22Rv1 (cell line): ENCODE results near the gene ERICH6B.

Experiments used
- ZFX ChIP-seq: fragments of 450-650 bp; IDR thresholded peaks from 2 replicates; pipeline ENCODE4 v1.6.1; 2017; ENCODE audit warnings: antibody characterized with exemption, borderline replicate concordance
- TF ChIP-seq, protein P1 (sequence below): fragments of 450-650 bp; IDR thresholded peaks from 2 replicates; pipeline ENCODE4 v1.5.1; 2017; ENCODE audit warnings: mild to moderate bottlenecking

GRCh38 chr13:45546410-45546765 lies 69.2 kb downstream of the ERICH6B start:
- TF ChIP-seq, protein P1, sequence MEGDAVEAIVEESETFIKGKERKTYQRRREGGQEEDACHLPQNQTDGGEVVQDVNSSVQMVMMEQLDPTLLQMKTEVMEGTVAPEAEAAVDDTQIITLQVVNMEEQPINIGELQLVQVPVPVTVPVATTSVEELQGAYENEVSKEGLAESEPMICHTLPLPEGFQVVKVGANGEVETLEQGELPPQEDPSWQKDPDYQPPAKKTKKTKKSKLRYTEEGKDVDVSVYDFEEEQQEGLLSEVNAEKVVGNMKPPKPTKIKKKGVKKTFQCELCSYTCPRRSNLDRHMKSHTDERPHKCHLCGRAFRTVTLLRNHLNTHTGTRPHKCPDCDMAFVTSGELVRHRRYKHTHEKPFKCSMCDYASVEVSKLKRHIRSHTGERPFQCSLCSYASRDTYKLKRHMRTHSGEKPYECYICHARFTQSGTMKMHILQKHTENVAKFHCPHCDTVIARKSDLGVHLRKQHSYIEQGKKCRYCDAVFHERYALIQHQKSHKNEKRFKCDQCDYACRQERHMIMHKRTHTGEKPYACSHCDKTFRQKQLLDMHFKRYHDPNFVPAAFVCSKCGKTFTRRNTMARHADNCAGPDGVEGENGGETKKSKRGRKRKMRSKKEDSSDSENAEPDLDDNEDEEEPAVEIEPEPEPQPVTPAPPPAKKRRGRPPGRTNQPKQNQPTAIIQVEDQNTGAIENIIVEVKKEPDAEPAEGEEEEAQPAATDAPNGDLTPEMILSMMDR: no peak
- TF ChIP-seq ZFX: no peak
